ENCODE measurements around the gene POC1A. TPM values are rescaled to one million over a fixed set of nuclear protein-coding genes. Genes with fewer than 3 reads are reported as not detected.

Gene POC1A
- total and polyA plus RNA-seq, 9 of the 15 experiments (the other 6 are each of a cell fraction or from before 2014, with no cell fraction given) = 7.2 to 17.5 (median 12.1) TPM

DNA sequence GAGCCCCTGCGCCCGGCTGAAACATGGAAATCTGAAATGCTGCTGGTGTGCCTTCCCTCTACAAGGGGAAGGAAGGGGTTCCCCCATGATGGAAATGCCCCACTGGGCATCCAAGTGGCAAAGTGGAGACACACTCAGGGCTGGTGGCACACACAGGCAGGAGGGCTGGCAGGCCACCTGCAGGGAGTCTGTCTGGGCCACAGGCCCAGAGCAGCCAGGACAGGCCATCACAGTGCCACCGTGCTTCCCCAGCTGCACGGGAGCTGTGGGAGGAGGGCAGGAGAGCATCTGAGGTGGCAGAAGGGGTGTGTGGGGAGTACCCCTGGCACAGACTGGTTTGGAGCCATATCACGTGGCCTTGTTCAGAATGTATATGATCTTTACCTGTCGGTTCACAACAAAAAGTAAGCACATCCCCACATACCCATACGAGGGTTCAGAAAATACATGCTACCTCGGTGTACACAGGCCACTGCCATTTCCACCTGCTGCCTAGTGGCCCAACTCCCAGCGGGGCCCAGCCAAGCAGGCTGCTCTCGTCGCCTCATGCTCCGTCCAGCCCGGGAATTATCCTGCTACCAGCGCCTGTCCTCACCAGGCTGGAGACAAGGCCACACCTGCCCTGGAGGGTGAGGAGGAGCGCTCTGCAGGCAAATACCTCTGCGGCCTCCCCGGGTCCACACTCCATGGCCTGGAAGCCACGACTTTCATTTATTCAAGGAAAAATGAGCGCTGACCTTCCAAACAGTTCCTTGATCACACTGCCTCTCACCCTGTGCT is 75.3 kb downstream of the POC1A start:
- DNase-seq (ENCODE audit: extremely low read depth in 1 of 4, low spot score in 3 of 4) = no peak
- TF ChIP-seq ZNF174 (CRISPR knock-in tag; IDR thresholded peaks at IDR 0.05) (no peak), ATF1 (CRISPR knock-in tag; IDR thresholded peaks at IDR 0.05) (no peak), ATF1 (tag; IDR thresholded peaks at IDR 0.05) (no peak), HDGF (IDR thresholded peaks at IDR 0.05) (no peak), ZBED1 (IDR thresholded peaks at IDR 0.05) (no peak)
- no peak for ATAC-seq
- Histone ChIP-seq H3K4me2 (ENCODE audit: insufficient read depth, low read length) (no peak overlapping the region), H3K36me3 (ENCODE audit: control insufficient read depth, insufficient read depth, low read length) (peaks cover 17% of the 10 kb centered on the region; the same call in 2 of the 3 replicates), H3K9me1 (ENCODE audit: control insufficient read depth, insufficient read depth, low read length) (no peaks in the 10 kb centered on the region), H3K9ac (ENCODE audit: insufficient read depth in 1 of 2, low read depth in 2 of 2, low read length in 2 of 2) (no peak overlapping the region; a peak in 1 of 4 replicates), H3K27ac (ENCODE audit: extremely low read depth, low read depth, low read length) (no peak overlapping the region), H3K4me1 (replicated peaks in 1 of 2; ENCODE audit: control insufficient read depth in 2 of 2, insufficient read depth in 2 of 2, low read length in 2 of 2) (peaks cover 23 to 56% of the 10 kb centered on the region in 2 experiments), H3K4me3 (no peak overlapping the region), H3K79me2 (ENCODE audit: control insufficient read depth, insufficient read depth, low read length) (no peaks in the 10 kb centered on the region), H3K9me3 (replicated peaks; ENCODE audit: control insufficient read depth, insufficient read depth, low read depth, low read length) (no peaks in the 10 kb centered on the region), H3K27me3 (ENCODE audit: control insufficient read depth in 2 of 2, insufficient read depth in 2 of 2, low read length in 2 of 2) (no peaks in the 10 kb centered on the region), H4K20me1 (replicated peaks; ENCODE audit: control insufficient read depth, insufficient read depth, low read length) (no peaks in the 10 kb centered on the region), H2AFZ (ENCODE audit: low read depth, low read length) (no peak overlapping the region)
- POLR2A ChIA-PET = no interaction called here
- intact Hi-C loops (cut with micrococcal nuclease) (no loop called here), in situ Hi-C loops (cut with MboI) (no loop called here)
- CTCF ChIA-PET (ENCODE audit: low intra/inter-chr PET ratio) = no interaction called here
- FAIRE-seq = no peak
- 90% methylated on average over 13 of the region's 19 CpGs for WGBS (ENCODE audit: insufficient coverage, low coverage, missing lambda C conversion rate)
- BruUV-seq (replicated peaks) = no TSS peak

DNA sequence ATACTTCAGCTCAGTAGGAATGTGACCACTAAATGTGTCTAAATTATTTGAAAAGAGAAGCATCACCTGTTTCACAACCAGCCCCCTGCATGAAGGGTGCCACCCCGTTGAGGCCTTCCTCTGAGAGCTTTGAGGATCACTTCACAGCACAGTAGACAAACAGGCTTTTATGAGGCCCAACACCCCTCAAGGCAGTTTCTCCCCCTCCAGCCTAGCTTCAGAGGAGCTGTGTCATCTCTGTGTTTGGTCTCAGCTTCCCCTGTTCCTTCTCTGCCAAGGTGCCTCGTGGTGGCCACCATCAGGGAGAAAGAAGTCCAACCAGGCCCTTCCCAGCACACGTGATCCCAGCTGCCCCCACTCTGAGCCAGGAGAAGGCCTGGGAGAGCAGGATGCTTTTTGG is 76.3 kb downstream of the POC1A start:
- ATAC-seq (no peak), DNase-seq (ENCODE audit: extremely low read depth in 1 of 4, low spot score in 3 of 4) (no peak), FAIRE-seq (no peak)
- in situ Hi-C loops (cut with MboI) = no loop called here
- intact Hi-C loops (cut with micrococcal nuclease) = no loop called here
- no TSS peak for BruUV-seq (replicated peaks)
- no peaks in the 10 kb centered on the region for H3K9me3 ChIP-seq (replicated peaks; ENCODE audit: control insufficient read depth, insufficient read depth, low read depth, low read length)
- no peaks in the 10 kb centered on the region for H3K9me1 ChIP-seq (ENCODE audit: control insufficient read depth, insufficient read depth, low read length)
- H3K36me3 ChIP-seq (ENCODE audit: control insufficient read depth, insufficient read depth, low read length) = peaks cover 18% of the 10 kb centered on the region; the same call in 2 of the 3 replicates
- POLR2A ChIA-PET = no interaction called here
- TF ChIP-seq PPARD (CRISPR knock-in tag; IDR thresholded peaks at IDR 0.05) (no peak), RCOR1 (IDR thresholded peaks at IDR 0.05; ENCODE audit: borderline replicate concordance in 1 of 2, low read depth in 2 of 2, low read length in 2 of 2) (no peak), ZC3H11A (IDR thresholded peaks at IDR 0.05; ENCODE audit: low read depth, low read length) (no peak)
- CTCF ChIA-PET (ENCODE audit: low intra/inter-chr PET ratio) = no interaction called here
- no peak overlapping the region for H2AFZ ChIP-seq (ENCODE audit: low read depth, low read length)
- WGBS (ENCODE audit: insufficient coverage, low coverage, missing lambda C conversion rate) = 69% methylated on average over 3 of the region's 3 CpGs
- no peak overlapping the region; a peak in 1 of 4 replicates for H3K9ac ChIP-seq (ENCODE audit: insufficient read depth in 1 of 2, low read depth in 2 of 2, low read length in 2 of 2)
- no peaks in the 10 kb centered on the region for H3K79me2 ChIP-seq (ENCODE audit: control insufficient read depth, insufficient read depth, low read length)
- no peaks in the 10 kb centered on the region for H3K27me3 ChIP-seq (ENCODE audit: control insufficient read depth in 2 of 2, insufficient read depth in 2 of 2, low read length in 2 of 2)
- H3K4me1 ChIP-seq (replicated peaks in 1 of 2; ENCODE audit: control insufficient read depth in 2 of 2, insufficient read depth in 2 of 2, low read length in 2 of 2) = peaks cover 25 to 50% of the 10 kb centered on the region in 2 experiments
- H3K4me2 ChIP-seq (ENCODE audit: insufficient read depth, low read length) = no peak overlapping the region
- no peak overlapping the region for H3K4me3 ChIP-seq
- H3K27ac ChIP-seq (ENCODE audit: extremely low read depth, low read depth, low read length) = no peak overlapping the region
- no peaks in the 10 kb centered on the region for H4K20me1 ChIP-seq (replicated peaks; ENCODE audit: control insufficient read depth, insufficient read depth, low read length)

Measured in K562 (cell line).